ENCODE data around the gene PRRG4. TPM values are rescaled to one million over a fixed set of nuclear protein-coding genes. Genes with fewer than 3 reads are reported as not detected.

Gene PRRG4
- total and polyA plus RNA-seq, 7 donors, result 0.05 to 0.58 (median 0.15) TPM

- Histone ChIP-seq H3K4me3 (no peak overlapping the region), H3K4me1 (no peaks in the 10 kb centered on the region), H3K27ac (no peak overlapping the region), H3K9me3 (no peaks in the 10 kb centered on the region), H3K27me3 (ENCODE audit: insufficient read depth in 3 of 3, low read length in 2 of 3) (peaks cover 6 to 46% (median 17%) of the 10 kb centered on the region in 3 donors), H3K36me3 (ENCODE audit: insufficient read depth in 1 of 2, low read depth in 1 of 2) (no peaks in the 10 kb centered on the region)
- WGBS, 3 donors, result 56 to 79% (median 67%) methylated on average over 1 of the region's 1 CpG
- intact Hi-C loops (cut with DNase I), result no loop called here
- DNase-seq (no peak), ATAC-seq (no peak)
- no peak for TF ChIP-seq CTCF (IDR thresholded peaks at IDR 0.05)
These were observed 4.2 kb downstream of the PRRG4 start for GRCh38 chr11:32833921-32834320.

GRCh38 chr11:32836946-32837345, 7.2 kb downstream of the PRRG4 start:
- Histone ChIP-seq H3K36me3 (ENCODE audit: insufficient read depth in 1 of 2, low read depth in 1 of 2) (no peaks in the 10 kb centered on the region), H3K4me1 (no peaks in the 10 kb centered on the region), H3K4me3 (no peak overlapping the region), H3K27ac (no peak overlapping the region), H3K9me3 (no peaks in the 10 kb centered on the region), H3K27me3 (ENCODE audit: insufficient read depth in 3 of 3, low read length in 2 of 3) (peaks cover 0 to 17% (median 13%) of the 10 kb centered on the region in 3 donors)
- DNase-seq (no peak), ATAC-seq (no peak)
- intact Hi-C loops (cut with DNase I), result no loop called here
- WGBS, 3 donors, result 76 to 85% (median 82%) methylated on average over 2 of the region's 2 CpGs
- TF ChIP-seq CTCF (IDR thresholded peaks at IDR 0.05), result no peak

- Histone ChIP-seq H3K4me1 (no peaks in the 10 kb centered on the region), H3K9me3 (no peaks in the 10 kb centered on the region), H3K36me3 (ENCODE audit: insufficient read depth in 1 of 2, low read depth in 1 of 2) (no peaks in the 10 kb centered on the region), H3K27me3 (ENCODE audit: insufficient read depth in 3 of 3, low read length in 2 of 3) (peaks cover 0 to 6% (median 2%) of the 10 kb centered on the region in 3 donors), H3K27ac (no peak overlapping the region), H3K4me3 (no peak overlapping the region)
- intact Hi-C loops (cut with DNase I), result no loop called here
- 65 to 78% (median 75%) methylated on average over 2 of the region's 2 CpGs for whole genome bisulfite sequencing, 3 donors
- DNase-seq (no peak), ATAC-seq (no peak)
- no peak for TF ChIP-seq CTCF (IDR thresholded peaks at IDR 0.05)
These were observed 9.0 kb downstream of the PRRG4 start for GRCh38 chr11:32838505-32839274.

- 94 to 98% (median 94%) methylated on average over 2 of the region's 2 CpGs for WGBS, 3 donors
- Histone ChIP-seq H3K4me3 (no peak overlapping the region), H3K36me3 (ENCODE audit: insufficient read depth in 1 of 2, low read depth in 1 of 2) (no peaks in the 10 kb centered on the region), H3K27ac (no peak overlapping the region), H3K27me3 (ENCODE audit: insufficient read depth in 3 of 3, low read length in 2 of 3) (peaks cover 0 to 6% (median 0%) of the 10 kb centered on the region in 3 donors), H3K4me1 (no peaks in the 10 kb centered on the region), H3K9me3 (no peaks in the 10 kb centered on the region)
- no peak for TF ChIP-seq CTCF (IDR thresholded peaks at IDR 0.05)
- ATAC-seq, result no peak
- intact Hi-C loops (cut with DNase I), result no loop called here
- DNase-seq, result no peak
These were observed 9.6 kb downstream of the PRRG4 start for GRCh38 chr11:32839308-32839707.

- ATAC-seq, result no peak
- intact Hi-C loops (cut with DNase I), result no loop called here
- Histone ChIP-seq H3K27ac (no peak overlapping the region), H3K36me3 (ENCODE audit: insufficient read depth in 1 of 2, low read depth in 1 of 2) (no peaks in the 10 kb centered on the region), H3K4me1 (no peaks in the 10 kb centered on the region), H3K27me3 (ENCODE audit: insufficient read depth in 3 of 3, low read length in 2 of 3) (peaks cover 0 to 6% (median 0%) of the 10 kb centered on the region in 3 donors), H3K4me3 (no peak overlapping the region), H3K9me3 (no peaks in the 10 kb centered on the region)
- no peak for TF ChIP-seq CTCF (IDR thresholded peaks at IDR 0.05)
- WGBS, 3 donors, result 84 to 92% (median 90%) methylated on average over 2 of the region's 2 CpGs
- no peak for DNase-seq
These were observed 10.9 kb downstream of the PRRG4 start for GRCh38 chr11:32840587-32840986.
